GM12874 (cell line): ENCODE measurements around the gene AVP.

Experiments used
- CTCF ChIP-seq: IDR thresholded peaks from 2 replicates; pipeline ENCODE4 v1.5.1; 2011; ENCODE audit warnings: low read depth, mild to moderate bottlenecking, control low read depth, low read length, moderate library complexity; ENCODE audit not compliant: insufficient read depth

The AVP gene

GRCh38 chr20:3094848-3095629 is 10.5 kb upstream of the AVP start:
- TF ChIP-seq CTCF: no peak

- TF ChIP-seq CTCF: no peak
These were observed 9.4 kb upstream of the AVP start for GRCh38 chr20:3093861-3094361.

- no peak for TF ChIP-seq CTCF
These were observed 8.3 kb upstream of the AVP start for GRCh38 chr20:3092611-3093379.

- no peak for TF ChIP-seq CTCF
These were observed 6.0 kb upstream of the AVP start for GRCh38 chr20:3090565-3090964.

GRCh38 chr20:3088031-3088430 is 3.5 kb upstream of the AVP start:
- no peak for TF ChIP-seq CTCF

- no peak for TF ChIP-seq CTCF
These were observed 1.1 kb upstream of the AVP start for GRCh38 chr20:3085571-3086072.

- TF ChIP-seq CTCF: no peak
These were observed 449 bp upstream of the AVP start for GRCh38 chr20:3084986-3085360.
